Parathyroid adenoma (tissue), 2 donors: ENCODE results near the gene CNOT6.

ENCODE experiments used
- H2AFZ ChIP-seq: fragments of 300-600 bp; sonication (generic); one replicate; pipeline ENCODE4 v1.7.0; 2017; ENCODE audit warnings: antibody characterized with exemption, mild to moderate bottlenecking
- H3K27ac ChIP-seq: fragments of 300-600 bp; sonication (generic); one replicate; pipeline ENCODE4 v1.7.0; 2017
- H3K27me3 ChIP-seq: fragments of 300-600 bp; sonication (generic); one replicate; pipeline ENCODE4 v1.7.0; 2017; ENCODE audit warnings: low read length; ENCODE audit not compliant: control insufficient read depth, insufficient read depth
- H3K36me3 ChIP-seq: fragments of 300-600 bp; sonication (generic); one replicate; pipeline ENCODE4 v1.7.0; 2017; ENCODE audit warnings: low read length; ENCODE audit not compliant: control insufficient read depth, insufficient read depth
- H3K4me1 ChIP-seq: fragments of 300-600 bp; sonication (generic); one replicate; pipeline ENCODE4 v1.7.0; 2017; ENCODE audit warnings: control low read depth
- H3K4me2 ChIP-seq: fragments of 300-600 bp; sonication (generic); one replicate; pipeline ENCODE4 v1.7.0; 2017; ENCODE audit warnings: low read length
- H3K4me3 ChIP-seq: fragments of 300-600 bp; sonication (generic); one replicate; pipeline ENCODE4 v1.7.0; 2017; ENCODE audit warnings: low read depth, low read length
- H3K79me2 ChIP-seq: fragments of 300-600 bp; sonication (generic); one replicate; pipeline ENCODE4 v1.7.0; 2017; ENCODE audit warnings: control low read depth
- H3K9ac ChIP-seq: fragments of 300-600 bp; sonication (generic); one replicate; pipeline ENCODE4 v1.7.0; 2017; ENCODE audit warnings: mild to moderate bottlenecking
- H3K9me3 ChIP-seq: fragments of 300-600 bp; sonication (generic); one replicate; pipeline ENCODE4 v1.7.0; 2017; ENCODE audit warnings: low read length; ENCODE audit not compliant: control insufficient read depth
- CTCF ChIP-seq: fragments of 300-600 bp; sonication (generic); IDR thresholded peaks from one replicate; pipeline ENCODE4 v1.7.0; 2017; ENCODE audit warnings: antibody characterized with exemption, mild to moderate bottlenecking
- donor health status: primary hyperparathyroidism.

Gene CNOT6

GRCh38 chr5:180592176-180592575 lies 98.0 kb downstream of the CNOT6 start:
- TF ChIP-seq CTCF, result no peak
- H3K36me3 ChIP-seq, result no peaks in the 10 kb centered on the region
- H3K9ac ChIP-seq, result no peak overlapping the region
- H3K4me1 ChIP-seq, result peaks cover 4% of the 10 kb centered on the region
- H3K27me3 ChIP-seq, result no peaks in the 10 kb centered on the region
- H3K79me2 ChIP-seq, result no peaks in the 10 kb centered on the region
- H3K27ac ChIP-seq, result no peak overlapping the region
- no peak overlapping the region for H3K4me3 ChIP-seq
- no peaks in the 10 kb centered on the region for H3K9me3 ChIP-seq
- no peak overlapping the region for H3K4me2 ChIP-seq
- no peak overlapping the region for H2AFZ ChIP-seq

GRCh38 chr5:180593446-180594206 lies 99.4 kb downstream of the CNOT6 start:
- H3K27me3 ChIP-seq, result no peaks in the 10 kb centered on the region
- TF ChIP-seq CTCF, result no peak

GRCh38 chr5:180594311-180595045 lies 100.3 kb downstream of the CNOT6 start:
- no peak overlapping the region for H3K4me2 ChIP-seq
- peaks cover 3% of the 10 kb centered on the region for H3K4me1 ChIP-seq
- H3K27ac ChIP-seq, result no peak overlapping the region
- no peaks in the 10 kb centered on the region for H3K27me3 ChIP-seq
- no peaks in the 10 kb centered on the region for H3K79me2 ChIP-seq
- no peak overlapping the region for H3K9ac ChIP-seq
- H2AFZ ChIP-seq, result no peak overlapping the region
- no peak for TF ChIP-seq CTCF
- H3K36me3 ChIP-seq, result no peaks in the 10 kb centered on the region
- no peaks in the 10 kb centered on the region for H3K9me3 ChIP-seq
- H3K4me3 ChIP-seq, result no peak overlapping the region

More at GRCh38 chr5:180593446-180594206, 99.4 kb downstream of the CNOT6 start:
- Histone ChIP-seq H2AFZ (no peak overlapping the region), H3K9me3 (no peaks in the 10 kb centered on the region), H3K79me2 (no peaks in the 10 kb centered on the region), H3K4me2 (no peak overlapping the region), H3K4me1 (peaks cover 4% of the 10 kb centered on the region), H3K4me3 (no peak overlapping the region), H3K27ac (no peak overlapping the region), H3K36me3 (no peaks in the 10 kb centered on the region), H3K9ac (no peak overlapping the region)

GRCh38 chr5:180595046-180595379 lies 100.8 kb downstream of the CNOT6 start:
- Histone ChIP-seq H3K4me1 (no peaks in the 10 kb centered on the region), H2AFZ (no peak overlapping the region), H3K27ac (no peak overlapping the region)

More at GRCh38 chr5:180595046-180595379, 100.8 kb downstream of the CNOT6 start:
- Histone ChIP-seq H3K9me3 (no peaks in the 10 kb centered on the region), H3K4me3 (no peak overlapping the region), H3K9ac (no peak overlapping the region), H3K36me3 (no peaks in the 10 kb centered on the region), H3K27me3 (no peaks in the 10 kb centered on the region), H3K4me2 (no peak overlapping the region), H3K79me2 (no peaks in the 10 kb centered on the region)
- TF ChIP-seq CTCF, result no peak
